ENCODE results near the gene NEK11.
"Not testable (repeated sequence)": the region's sequence is repeated elsewhere in the genome, so short reads cannot be mapped to it uniquely, and the experiment has no call there.

NEK11 gene

DNA sequence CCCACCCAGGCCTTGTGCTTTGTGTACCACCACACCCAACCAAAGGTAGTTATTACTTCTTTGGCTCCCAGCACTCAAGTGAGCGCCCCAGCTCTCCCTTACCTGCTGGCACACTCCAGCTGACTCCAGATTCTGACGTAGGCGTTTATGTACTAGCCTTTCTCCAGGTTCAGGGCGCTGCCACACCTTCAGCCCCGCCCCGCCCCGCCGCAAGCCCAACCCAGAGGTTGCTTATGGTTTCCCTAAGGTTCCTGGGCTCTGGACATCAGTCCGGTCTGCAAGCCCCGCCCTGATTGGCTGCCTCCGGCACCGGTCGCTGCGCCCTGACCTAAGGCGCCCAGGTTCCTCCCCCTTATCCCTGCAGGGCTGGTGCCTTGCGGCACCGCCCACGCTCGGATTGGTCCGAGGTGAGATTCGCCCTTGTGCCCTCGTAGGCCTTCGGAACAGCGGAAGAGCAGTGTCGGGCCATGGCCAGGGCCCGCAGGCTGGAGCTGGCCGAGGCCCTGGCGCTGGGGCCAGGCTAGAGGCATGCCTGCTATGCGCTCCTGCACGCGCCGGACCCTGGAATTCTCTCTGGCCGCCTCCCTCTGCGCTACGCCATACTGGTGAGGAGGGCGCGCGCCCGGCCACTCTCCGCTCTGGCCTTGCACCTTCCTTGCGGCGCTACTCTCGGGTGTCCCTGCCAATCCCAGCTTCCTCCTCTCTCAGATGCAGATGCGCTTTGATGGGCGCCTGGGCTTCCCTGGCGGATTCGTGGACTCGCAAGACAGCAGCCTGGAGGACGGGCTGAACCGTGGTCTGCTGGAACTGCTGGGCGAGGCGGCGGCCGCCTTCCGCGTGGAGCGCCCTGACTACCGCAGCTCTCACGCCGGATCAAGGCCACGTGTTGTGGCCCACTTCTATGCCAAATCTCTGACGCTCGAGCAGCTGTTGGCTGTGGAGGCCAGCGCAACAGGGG is 335.1 kb downstream of the NEK11 start:
- TF ChIP-seq, protein P1, sequence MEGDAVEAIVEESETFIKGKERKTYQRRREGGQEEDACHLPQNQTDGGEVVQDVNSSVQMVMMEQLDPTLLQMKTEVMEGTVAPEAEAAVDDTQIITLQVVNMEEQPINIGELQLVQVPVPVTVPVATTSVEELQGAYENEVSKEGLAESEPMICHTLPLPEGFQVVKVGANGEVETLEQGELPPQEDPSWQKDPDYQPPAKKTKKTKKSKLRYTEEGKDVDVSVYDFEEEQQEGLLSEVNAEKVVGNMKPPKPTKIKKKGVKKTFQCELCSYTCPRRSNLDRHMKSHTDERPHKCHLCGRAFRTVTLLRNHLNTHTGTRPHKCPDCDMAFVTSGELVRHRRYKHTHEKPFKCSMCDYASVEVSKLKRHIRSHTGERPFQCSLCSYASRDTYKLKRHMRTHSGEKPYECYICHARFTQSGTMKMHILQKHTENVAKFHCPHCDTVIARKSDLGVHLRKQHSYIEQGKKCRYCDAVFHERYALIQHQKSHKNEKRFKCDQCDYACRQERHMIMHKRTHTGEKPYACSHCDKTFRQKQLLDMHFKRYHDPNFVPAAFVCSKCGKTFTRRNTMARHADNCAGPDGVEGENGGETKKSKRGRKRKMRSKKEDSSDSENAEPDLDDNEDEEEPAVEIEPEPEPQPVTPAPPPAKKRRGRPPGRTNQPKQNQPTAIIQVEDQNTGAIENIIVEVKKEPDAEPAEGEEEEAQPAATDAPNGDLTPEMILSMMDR (IDR thresholded peaks at IDR 0.05; ENCODE audit: insufficient read depth, low read depth, low read length, missing control alignments), result no peak
- DNase-seq (ENCODE audit: low read depth), result no peak
- H3K4me3 ChIP-seq (ENCODE audit: low read depth, low read length), result no peak overlapping the region

DNA sequence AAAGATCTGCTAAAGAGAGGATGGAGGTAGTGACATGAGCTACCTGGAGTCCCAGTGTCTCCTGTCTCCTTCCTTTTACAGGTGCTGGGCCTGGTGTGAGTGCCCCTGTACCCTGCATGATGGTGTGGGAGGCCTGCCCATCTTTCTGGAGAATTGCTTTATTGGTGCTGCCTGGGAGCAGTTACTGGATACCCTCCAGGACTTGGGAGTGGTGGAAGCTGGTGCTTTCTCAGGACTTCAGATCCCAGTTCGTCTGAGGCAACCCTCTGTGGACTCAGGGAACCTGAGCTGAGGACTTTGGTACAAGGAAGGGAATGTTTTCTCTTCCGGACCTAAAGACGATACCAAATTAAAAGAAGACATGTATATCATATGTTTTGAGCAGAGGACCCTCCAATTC is 336.6 kb downstream of the NEK11 start:
- DNase-seq (ENCODE audit: low read depth), result no peak
- no peak overlapping the region for H3K4me3 ChIP-seq (ENCODE audit: low read depth, low read length)
- TF ChIP-seq, protein P1 (IDR thresholded peaks at IDR 0.05; ENCODE audit: insufficient read depth, low read depth, low read length, missing control alignments), result no peak

DNA sequence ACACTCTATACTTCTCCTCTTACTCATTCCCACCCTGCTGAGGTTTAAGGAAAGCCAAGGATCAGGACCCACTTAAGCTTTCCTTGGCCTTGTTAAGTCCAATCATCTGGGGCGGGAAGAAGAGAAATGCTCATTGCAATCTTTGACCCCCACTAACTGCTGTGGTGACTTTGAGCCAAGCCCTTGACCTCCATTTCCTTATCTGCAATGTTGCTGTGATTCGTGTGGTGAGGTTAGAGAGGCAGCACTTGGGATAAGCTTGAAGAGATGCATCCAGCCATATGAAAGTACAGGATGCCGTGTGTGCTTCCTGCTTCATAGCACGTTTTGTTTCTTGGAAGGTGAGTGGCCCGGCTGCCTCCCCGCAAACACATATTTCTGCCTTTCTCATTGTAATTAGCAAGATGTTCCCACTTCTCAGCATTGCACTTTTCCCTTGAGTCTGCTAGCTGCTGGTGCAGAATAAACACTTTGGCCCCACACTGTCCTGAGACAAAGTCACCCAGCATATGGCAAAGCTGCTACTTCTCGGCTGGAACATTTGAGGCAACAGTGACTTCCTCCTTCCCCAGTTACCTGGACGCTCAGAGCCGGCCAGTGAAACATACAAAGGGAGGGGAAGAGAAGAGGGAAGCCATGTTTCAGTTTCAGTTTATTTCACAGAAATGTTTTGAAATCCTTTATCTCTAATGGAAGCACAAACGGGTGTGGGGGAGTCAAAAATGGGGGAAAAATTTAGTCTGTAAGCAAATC is 344.4 kb downstream of the NEK11 start:
- DNase-seq (ENCODE audit: low read depth), result no peak
- TF ChIP-seq, protein P1 (IDR thresholded peaks at IDR 0.05; ENCODE audit: insufficient read depth, low read depth, low read length, missing control alignments), result no peak

DNA sequence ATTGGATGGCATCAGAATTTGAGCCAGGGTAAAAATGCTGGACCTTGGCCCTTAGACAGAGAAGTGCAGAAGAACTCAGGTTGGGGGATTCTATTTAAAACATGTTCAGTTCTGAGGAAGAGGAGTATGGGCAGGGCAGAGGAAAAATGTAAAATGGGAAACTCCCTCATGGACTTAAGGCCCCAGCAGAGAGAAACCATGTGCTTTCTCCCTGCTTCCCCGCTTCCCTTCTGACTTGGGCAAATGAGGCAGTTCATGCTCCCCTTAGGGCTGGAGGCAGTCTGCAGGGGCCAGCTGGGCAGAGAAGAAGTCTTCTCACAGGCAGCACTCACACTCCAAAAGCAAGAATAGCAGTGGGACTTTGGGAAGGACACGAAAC is 345.0 kb downstream of the NEK11 start:
- H3K4me3 ChIP-seq (ENCODE audit: low read depth, low read length), result no peak overlapping the region
- no peak for DNase-seq (ENCODE audit: low read depth)
- TF ChIP-seq, protein P1 (IDR thresholded peaks at IDR 0.05; ENCODE audit: insufficient read depth, low read depth, low read length, missing control alignments), result no peak

More for the DNA sequence above, 344.4 kb downstream of the NEK11 start:
- no peak overlapping the region for H3K4me3 ChIP-seq (ENCODE audit: low read depth, low read length)

DNA sequence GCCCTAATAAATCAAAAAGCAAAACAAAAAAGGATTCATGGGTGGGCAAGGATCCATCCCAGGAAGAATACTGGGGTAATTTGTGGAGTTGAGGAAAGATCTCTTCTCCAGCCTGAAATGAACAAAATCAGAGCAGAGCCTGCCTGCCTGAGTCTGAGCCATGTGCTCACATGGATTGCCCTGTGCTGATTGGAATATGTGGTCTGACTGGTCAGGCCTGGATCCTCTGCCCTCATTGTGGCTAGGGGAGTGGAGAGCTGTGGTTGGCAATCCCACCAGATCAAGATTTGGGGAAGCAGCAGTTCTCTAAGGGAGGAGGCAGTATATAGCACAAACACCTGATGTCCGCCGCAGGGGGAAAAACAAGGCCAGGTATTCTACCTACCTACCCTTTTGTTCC is 348.1 kb downstream of the NEK11 start:
- no peak overlapping the region for H3K4me3 ChIP-seq (ENCODE audit: low read depth, low read length)
- TF ChIP-seq, protein P1 (IDR thresholded peaks at IDR 0.05; ENCODE audit: insufficient read depth, low read depth, low read length, missing control alignments), result no peak
- DNase-seq (ENCODE audit: low read depth), result no peak

DNA sequence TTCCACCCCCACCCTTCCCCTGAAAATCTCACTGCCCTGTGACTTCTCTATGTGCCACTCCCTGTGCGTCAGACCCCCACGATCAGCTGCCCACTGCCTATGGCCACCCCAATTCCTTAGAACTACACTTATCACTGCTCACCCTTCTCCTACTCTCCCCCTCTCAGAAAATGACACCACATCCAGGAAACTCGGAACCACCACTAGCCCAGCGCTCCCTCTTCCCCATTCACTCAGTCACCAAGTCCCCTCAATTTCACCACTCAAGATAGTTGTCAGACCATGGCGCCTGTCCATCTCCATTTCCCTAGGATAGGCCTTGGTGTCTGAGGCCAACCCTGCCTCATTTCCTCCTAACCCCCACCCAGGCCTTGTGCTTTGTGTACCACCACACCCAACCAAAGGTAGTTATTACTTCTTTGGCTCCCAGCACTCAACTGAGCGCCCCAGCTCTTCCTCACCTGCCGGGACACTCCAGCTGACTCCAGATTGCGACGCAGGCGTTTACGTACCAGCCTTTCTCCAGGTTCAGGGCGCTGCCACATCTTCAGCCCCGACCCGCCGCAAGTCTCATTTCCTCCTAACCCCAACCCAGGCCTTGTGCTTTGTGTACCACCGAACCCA is 354.3 kb downstream of the NEK11 start:
- not testable (repeated sequence) for DNase-seq (ENCODE audit: low read depth)
- peak overlapping the region; percentile 68 for H3K4me3 ChIP-seq (ENCODE audit: low read depth, low read length)

All from GM12865 (cell line).